Body of pancreas (tissue), 4 donors: ENCODE measurements around the gene CANT1.
A peak's percentile ranks its signal among the peaks of the same experiment; 100 is the strongest.

Source experiments
- POLR2A ChIP-seq, 3 donors: fragments of 450-650 bp; IDR thresholded peaks; one replicate each; pipeline ENCODE4 v1.6.1; 2016; ENCODE audit warnings: antibody characterized with exemption in 3 of 3, mild to moderate bottlenecking in 2 of 3
- TF ChIP-seq, protein P1 (sequence below), 7 experiments: fragments of 450-650 bp in 4 of 7; fragments of 200-600 bp in 3 of 7; sonication (generic) in 3 of 7; IDR thresholded peaks; one replicate each; pipeline ENCODE4 v1.5.1; 2016 to 2019; ENCODE audit warnings: antibody characterized with exemption in 7 of 7

DNA sequence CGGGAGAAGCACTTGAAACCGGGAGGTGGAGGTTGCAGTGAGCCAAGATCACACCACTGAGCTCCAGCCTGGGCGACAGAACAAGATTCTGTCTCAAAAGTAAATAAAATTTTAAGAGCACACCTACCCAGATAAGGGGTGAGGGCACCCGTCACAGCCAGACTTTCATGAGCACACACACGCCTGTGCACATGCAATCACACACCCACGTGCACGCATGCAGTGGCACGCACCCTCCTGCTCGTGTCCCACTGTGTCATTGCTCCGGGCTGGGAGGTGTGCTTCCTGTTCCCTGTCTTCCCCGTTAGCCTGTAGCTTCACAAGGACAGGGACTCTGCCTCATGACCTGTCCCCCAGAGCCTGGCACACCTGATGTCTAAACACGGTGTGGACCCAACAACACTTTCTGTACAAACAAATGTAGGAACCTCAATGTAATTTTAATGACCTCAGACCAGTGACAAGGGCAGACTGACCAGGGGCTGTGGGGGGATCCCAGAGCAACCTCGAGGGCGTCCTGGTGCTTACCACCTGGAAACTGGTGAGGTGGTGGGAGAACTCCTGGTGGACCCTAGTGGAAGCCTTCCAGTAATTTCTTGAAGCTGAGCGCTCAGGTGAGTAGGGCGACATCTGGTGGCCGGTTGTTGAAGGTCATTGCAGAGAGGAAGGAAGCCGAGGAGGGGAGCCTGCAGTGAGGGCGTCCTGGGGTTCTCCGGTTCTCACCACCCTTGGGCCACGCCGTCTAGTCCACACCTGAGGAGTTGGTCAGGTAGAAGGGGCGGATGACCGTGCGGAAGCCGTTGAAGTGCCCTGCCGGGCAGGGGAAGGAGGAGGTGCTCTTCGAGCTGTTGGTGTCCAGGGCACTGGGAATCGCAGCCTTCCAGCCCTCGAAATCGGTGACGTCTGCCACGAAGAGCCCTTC, 38.5 kb downstream of the CANT1 start:
- TF ChIP-seq, protein P1, sequence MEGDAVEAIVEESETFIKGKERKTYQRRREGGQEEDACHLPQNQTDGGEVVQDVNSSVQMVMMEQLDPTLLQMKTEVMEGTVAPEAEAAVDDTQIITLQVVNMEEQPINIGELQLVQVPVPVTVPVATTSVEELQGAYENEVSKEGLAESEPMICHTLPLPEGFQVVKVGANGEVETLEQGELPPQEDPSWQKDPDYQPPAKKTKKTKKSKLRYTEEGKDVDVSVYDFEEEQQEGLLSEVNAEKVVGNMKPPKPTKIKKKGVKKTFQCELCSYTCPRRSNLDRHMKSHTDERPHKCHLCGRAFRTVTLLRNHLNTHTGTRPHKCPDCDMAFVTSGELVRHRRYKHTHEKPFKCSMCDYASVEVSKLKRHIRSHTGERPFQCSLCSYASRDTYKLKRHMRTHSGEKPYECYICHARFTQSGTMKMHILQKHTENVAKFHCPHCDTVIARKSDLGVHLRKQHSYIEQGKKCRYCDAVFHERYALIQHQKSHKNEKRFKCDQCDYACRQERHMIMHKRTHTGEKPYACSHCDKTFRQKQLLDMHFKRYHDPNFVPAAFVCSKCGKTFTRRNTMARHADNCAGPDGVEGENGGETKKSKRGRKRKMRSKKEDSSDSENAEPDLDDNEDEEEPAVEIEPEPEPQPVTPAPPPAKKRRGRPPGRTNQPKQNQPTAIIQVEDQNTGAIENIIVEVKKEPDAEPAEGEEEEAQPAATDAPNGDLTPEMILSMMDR (IDR thresholded peaks at IDR 0.05), result peak; percentile 83 to 96 (median 88)
- TF ChIP-seq POLR2A (IDR thresholded peaks at IDR 0.05), result peak in 1 of 3 donors; percentile 8
